Stimulated activated CD4-positive, alpha-beta T cell treated with anti-CD3 and anti-CD28 coated beads, Interleukin-12 subunit alpha, Interleukin-12 subunit beta, amount 100 ng/mL, for 48 hours (primary cell): Measurements from ENCODE around the gene EPM2A.

ENCODE experiments used
- DNase-seq, 3 donors: peaks; one replicate each; pipeline ENCODE4 v3.0.0-alpha.2; 2020; ENCODE audit warnings: low read depth in 2 of 3, low spot score in 1 of 3

Gene EPM2A

GRCh38 chr6:145603991-145604390 is 131.3 kb downstream of the EPM2A start:
- no peak for DNase-seq

DNA sequence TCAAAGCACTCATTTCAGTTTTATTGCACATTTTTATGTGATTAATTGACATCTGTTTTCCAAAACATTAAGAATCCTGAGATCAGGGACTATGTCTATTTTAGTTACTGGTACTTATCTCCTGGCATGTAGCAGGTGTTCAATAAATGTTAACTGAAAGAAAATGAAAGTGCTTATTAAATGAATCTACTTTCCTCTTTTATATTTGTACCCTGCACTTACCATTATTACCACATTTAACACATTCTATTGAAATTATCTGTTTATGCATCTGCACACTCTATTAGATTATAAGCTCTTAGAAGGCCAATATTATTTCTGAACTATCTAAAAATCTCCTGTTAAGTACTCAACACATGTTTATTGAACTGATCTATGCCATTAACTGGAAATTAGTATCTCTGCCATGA is 131.9 kb downstream of the EPM2A start:
- DNase-seq = no peak

DNA sequence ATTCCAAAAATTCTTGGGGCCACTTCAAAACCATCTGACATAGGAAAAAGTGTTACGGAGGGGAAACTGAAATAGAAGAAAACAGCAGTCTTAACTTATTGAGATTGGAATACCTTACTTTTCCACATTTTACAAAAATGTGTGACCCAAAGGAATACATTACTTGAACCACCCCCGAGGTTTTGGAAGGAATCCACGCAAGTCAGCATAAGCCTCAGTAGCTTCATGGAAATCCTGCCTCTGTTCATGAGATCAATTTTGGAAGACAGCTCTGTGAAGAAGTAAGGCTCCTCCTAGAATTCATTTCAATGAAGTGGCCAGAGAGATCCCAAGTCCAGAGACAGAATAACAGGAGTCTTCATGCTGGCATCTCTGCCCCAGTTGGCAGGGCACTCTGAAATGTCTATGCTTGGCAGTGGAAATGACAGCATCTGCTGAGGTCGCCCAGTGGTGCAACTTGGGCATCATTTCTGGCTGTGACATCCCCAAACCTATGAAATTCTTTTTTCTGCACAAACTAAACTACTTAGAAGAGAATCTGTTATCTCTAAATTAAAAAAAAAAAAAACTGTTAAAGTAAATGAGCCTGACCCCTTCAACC is 132.5 kb downstream of the EPM2A start:
- DNase-seq = no peak

DNA sequence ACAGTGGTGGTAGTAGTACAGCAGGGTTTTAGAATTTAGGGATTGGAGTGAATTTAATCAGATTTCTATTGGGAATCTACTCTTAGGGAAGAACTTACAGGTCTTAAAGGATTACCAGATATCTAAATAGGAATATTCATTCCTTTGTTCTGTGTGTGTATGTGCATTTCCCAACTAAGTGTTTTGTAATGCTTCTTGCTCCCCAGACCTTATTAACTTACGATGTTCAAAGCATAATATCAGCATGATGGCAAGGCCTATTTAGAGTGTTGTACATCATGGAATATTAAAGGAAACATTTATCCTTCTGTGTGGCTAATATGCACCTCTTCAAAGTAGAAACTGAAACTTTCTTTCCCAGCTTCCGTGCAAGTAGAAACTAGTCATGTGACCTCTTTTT is 133.9 kb downstream of the EPM2A start:
- DNase-seq = no peak

DNA sequence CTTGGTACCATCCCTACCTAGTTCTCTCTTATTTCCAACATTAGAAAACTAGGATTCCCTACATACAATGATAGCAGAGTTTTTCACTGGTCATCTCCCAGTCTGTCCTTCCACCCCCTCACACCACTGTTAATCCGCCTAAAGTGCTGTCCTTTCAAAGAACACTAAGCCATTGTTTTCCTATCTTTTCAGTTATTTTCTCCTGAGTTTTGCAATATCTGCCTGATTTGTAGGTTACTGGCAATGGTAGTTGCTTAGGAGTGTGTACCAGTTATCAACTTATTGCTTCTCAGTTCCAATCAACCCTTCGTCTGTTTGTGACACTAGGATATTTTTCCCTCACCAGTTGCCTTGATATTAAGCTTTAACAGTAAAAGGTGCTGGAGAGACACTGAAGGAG is 135.0 kb downstream of the EPM2A start:
- no peak for DNase-seq

- DNase-seq = no peak
Observed at GRCh38 chr6:145588981-145589380, 146.3 kb downstream of the EPM2A start.

- no peak for DNase-seq
Observed at GRCh38 chr6:145587334-145587733, 148.0 kb downstream of the EPM2A start.

DNA sequence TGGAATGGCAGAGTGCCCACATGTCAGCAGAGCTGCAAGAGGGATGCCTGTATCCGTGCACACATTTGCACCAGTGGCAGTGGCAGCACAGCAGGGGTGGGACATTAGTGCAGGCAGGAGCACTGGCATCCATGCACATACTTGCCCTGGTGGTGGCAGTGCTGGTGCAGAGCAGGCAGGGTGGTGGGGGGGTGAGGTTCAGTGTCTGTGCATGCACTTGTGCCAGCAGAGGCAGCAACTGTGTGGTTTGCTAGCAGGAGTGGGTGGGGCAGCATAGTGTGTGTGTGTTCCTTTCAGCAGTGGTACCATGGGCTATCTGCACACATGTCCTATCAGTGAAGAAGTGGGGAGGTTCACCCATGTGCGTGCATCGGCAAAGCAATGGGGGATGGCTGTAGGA is 151.6 kb downstream of the EPM2A start:
- no peak for DNase-seq
